Heart left ventricle (tissue), 16 donors: Measurements from ENCODE around the gene SYMPK. TPM values are rescaled to one million over a fixed set of nuclear protein-coding genes. Genes with fewer than 3 reads are reported as not detected.

Experiments used
- ATAC-seq, 4 donors: fragments of 200-7000 bp; cut with Tn5 transposase; one replicate each; pipeline ENCODE4 v1.9.1; 2020 to 2022; ENCODE audit warnings: moderate library complexity in 4 of 4, mild to moderate bottlenecking in 3 of 4, moderate number of reproducible peaks in 1 of 4
- DNase-seq, 5 donors: peaks; one replicate each; pipeline ENCODE4 v3.0.0-alpha.2; 2020
- H3K27ac ChIP-seq, 12 donors: fragments of 200-600 bp; sonication (generic) in 4 of 12; one replicate each; pipeline versions ENCODE4 v1.5.0 to v1.8.0; 2016 to 2022; ENCODE audit warnings: mild to moderate bottlenecking in 2 of 12
- H3K27me3 ChIP-seq, 9 donors: fragments of 200-600 bp; sonication (generic) in 2 of 9; one replicate each; pipeline versions ENCODE4 v1.5.1 to v1.8.0; 2016 to 2022; ENCODE audit warnings: mild to moderate bottlenecking in 3 of 9
- H3K36me3 ChIP-seq, 9 donors: fragments of 200-600 bp; sonication (generic) in 2 of 9; one replicate each; pipeline versions ENCODE4 v1.5.0 to v1.8.0; 2018 to 2022; ENCODE audit warnings: mild to moderate bottlenecking in 2 of 9
- H3K4me1 ChIP-seq, 12 donors: fragments of 200-600 bp; sonication (generic) in 4 of 12; one replicate each; pipeline versions ENCODE4 v1.5.0 to v1.8.0; 2016 to 2022; ENCODE audit warnings: mild to moderate bottlenecking in 3 of 12
- H3K4me3 ChIP-seq, 12 donors: fragments of 200-600 bp; sonication (generic) in 4 of 12; one replicate each; pipeline versions ENCODE4 v1.5.0 to v1.8.0; 2017 to 2022; ENCODE audit warnings: mild to moderate bottlenecking in 9 of 12, moderate library complexity in 4 of 12
- H3K9me3 ChIP-seq, 12 donors: fragments of 200-600 bp; sonication (generic) in 4 of 12; one replicate each; pipeline versions ENCODE4 v1.5.0 to v1.8.0; 2016 to 2022; ENCODE audit warnings: mild to moderate bottlenecking in 1 of 12
- CTCF ChIP-seq, 12 donors: fragments of 200-600 bp; sonication (generic) in 4 of 12; IDR thresholded peaks; one replicate each; pipeline versions ENCODE4 v1.5.0 to v1.8.0; 2018 to 2022; ENCODE audit warnings: antibody characterized with exemption in 12 of 12, mild to moderate bottlenecking in 5 of 12
- POLR2A ChIP-seq, 2 donors: fragments of 450-650 bp; IDR thresholded peaks; one replicate each; pipeline ENCODE4 v1.6.1; 2017; ENCODE audit warnings: antibody characterized with exemption in 2 of 2, mild to moderate bottlenecking in 2 of 2, moderate library complexity in 2 of 2
- WGBS, 4 donors: extraction: QIAGEN DNeasy Blood & Tissue Kit in 2 of 4; methylation state at CpG; one replicate each; pipeline versions ENCODE4 v1.1.5 to v1.1.7; 2013 to 2018; 5-methylcytosine and 5-hydroxymethylcytosine counted together
- intact Hi-C, 10 donors: fragments of 100-400 bp; cut with DNase I; formaldehyde crosslinking; loops; one replicate each; pipeline versions ENCODE4 v1.11.1 to v1.14.2; 2022
- polyA plus RNA-seq, 2 donors: library from polyadenylated mRNA; stranded (reverse); fragments of 200-250 nt; gene quantifications; one replicate each; pipeline ENCODE4 v1.2.3, GENCODE V29; 2013
- total RNA-seq, 9 donors: library from RNA; depleted of rRNA in 2 of 9; stranded (reverse); fragments of >200 nt in 2 of 9; fragmentation: NEBNext Ultra II Directional in 3 of 9; extraction: Animal tissue kit (Norgen Biotek cat#: 25700) in 3 of 9; gene quantifications; one replicate each; pipeline versions ENCODE4 v1.1.0 to v1.2.4, GENCODE V29; 2016 to 2023
- donor health status: ischemic (EF 13 %, LVEDD 7.1; RV severe dilation, severe dysfunction).
- donor health status: healthy with polysubstance abuse.
- donor health status: DM: no; HTN: yes; CAD: no.
- donor health status: DM: no; HTN: no; CAD: no.
- donor health status: ischemic (EF 25% LVEDD 6.9; RV normal size, moderate dysfunction).
- donor health status: ischemic (EF 25% LVEDD 5.7; RV mildly dilated, moderate dysfunction).
- donor health status: healthy.
- donor health status: DM: yes; HTN: yes; CAD: no.
- donor health status: ischemic (EF 35%, LVEDD 5.7; RV mildly dilated, moderate dysfunction).
- donor health status: nonischemic (EF 11% LVEDD 7.7; RV severe dilation, severe dysfunction).
- donor health status: DM: yes; HTN: yes; CAD: no.
- donor health status: PGD.
- donor health status: ischemic (EF 29% LVEDD 5.4; RV normal size, mild dysfunction).
- donor health status: nonischemic (EF 23%, LVEDD 6.1; RV moderate dilation, normal function).

SYMPK gene
- total and polyA plus RNA-seq, 11 donors, result 21.9 to 47.7 (median 34.3) TPM

GRCh38 chr19:45827459-45828093 is 35.4 kb downstream of the SYMPK start:
- no peak for TF ChIP-seq POLR2A (IDR thresholded peaks at IDR 0.05)
- no peak for TF ChIP-seq CTCF (IDR thresholded peaks at IDR 0.05)
- no peaks in the 10 kb centered on the region for H3K27me3 ChIP-seq
- peak in 1 of 5 donors; percentile 36 for DNase-seq
- intact Hi-C loops, result no loop called here
- H3K27ac ChIP-seq, result no peak overlapping the region
- H3K36me3 ChIP-seq, result peaks cover 0 to 100% (median 98%) of the 10 kb centered on the region in 9 donors
- WGBS, 4 donors, result 82 to 94% (median 92%) methylated on average over 10 to 16 of the region's 16 CpGs
- H3K4me3 ChIP-seq, result no peak overlapping the region
- ATAC-seq, result no peak
- H3K4me1 ChIP-seq, result peaks cover 0 to 8% (median 0%) of the 10 kb centered on the region in 12 donors
- no peaks in the 10 kb centered on the region for H3K9me3 ChIP-seq

- no peak overlapping the region for H3K27ac ChIP-seq
- WGBS, 4 donors, result 89 to 94% (median 90%) methylated on average over 6 to 11 of the region's 11 CpGs
Measured at GRCh38 chr19:45826934-45827333, 36.0 kb downstream of the SYMPK start.

GRCh38 chr19:45825917-45826893 is 36.7 kb downstream of the SYMPK start:
- H3K27me3 ChIP-seq, result no peaks in the 10 kb centered on the region
- no peak for TF ChIP-seq POLR2A (IDR thresholded peaks at IDR 0.05)
- no peak overlapping the region for H3K27ac ChIP-seq
- intact Hi-C loops, result no loop called here
- DNase-seq (peak in 1 of 5 donors; percentile 43), ATAC-seq (no peak)
- no peaks in the 10 kb centered on the region for H3K9me3 ChIP-seq
- peaks cover 0 to 8% (median 0%) of the 10 kb centered on the region in 12 donors for H3K4me1 ChIP-seq
- no peak overlapping the region for H3K4me3 ChIP-seq
- 83 to 93% (median 85%) methylated on average over 22 of the region's 22 CpGs for WGBS, 4 donors
- peaks cover 0 to 97% (median 93%) of the 10 kb centered on the region in 9 donors for H3K36me3 ChIP-seq

More at GRCh38 chr19:45826934-45827333, 36.0 kb downstream of the SYMPK start:
- H3K9me3 ChIP-seq, result no peaks in the 10 kb centered on the region
- H3K36me3 ChIP-seq, result peaks cover 0 to 98% (median 95%) of the 10 kb centered on the region in 9 donors
- H3K27me3 ChIP-seq, result no peaks in the 10 kb centered on the region
- DNase-seq (no peak), ATAC-seq (no peak)
- no peak overlapping the region for H3K4me3 ChIP-seq
- TF ChIP-seq POLR2A (IDR thresholded peaks at IDR 0.05) (no peak), CTCF (IDR thresholded peaks at IDR 0.05) (no peak)
- intact Hi-C loops, result no loop called here
- H3K4me1 ChIP-seq, result peaks cover 0 to 8% (median 0%) of the 10 kb centered on the region in 12 donors

GRCh38 chr19:45825263-45825605 is 37.7 kb downstream of the SYMPK start:
- Histone ChIP-seq H3K27ac (no peak overlapping the region), H3K4me1 (peaks cover 0 to 8% (median 0%) of the 10 kb centered on the region in 12 donors), H3K9me3 (no peaks in the 10 kb centered on the region), H3K27me3 (no peaks in the 10 kb centered on the region), H3K4me3 (no peak overlapping the region), H3K36me3 (peaks cover 0 to 96% (median 90%) of the 10 kb centered on the region in 9 donors)
- DNase-seq, result no peak
- intact Hi-C loops, result no loop called here
- no peak for ATAC-seq
- TF ChIP-seq CTCF (IDR thresholded peaks at IDR 0.05) (no peak), POLR2A (IDR thresholded peaks at IDR 0.05) (no peak)
- 91 to 97% (median 93%) methylated on average over 7 to 8 of the region's 8 CpGs for WGBS, 4 donors
